ENCODE data around the gene TRIM68.

TRIM68 gene

DNA sequence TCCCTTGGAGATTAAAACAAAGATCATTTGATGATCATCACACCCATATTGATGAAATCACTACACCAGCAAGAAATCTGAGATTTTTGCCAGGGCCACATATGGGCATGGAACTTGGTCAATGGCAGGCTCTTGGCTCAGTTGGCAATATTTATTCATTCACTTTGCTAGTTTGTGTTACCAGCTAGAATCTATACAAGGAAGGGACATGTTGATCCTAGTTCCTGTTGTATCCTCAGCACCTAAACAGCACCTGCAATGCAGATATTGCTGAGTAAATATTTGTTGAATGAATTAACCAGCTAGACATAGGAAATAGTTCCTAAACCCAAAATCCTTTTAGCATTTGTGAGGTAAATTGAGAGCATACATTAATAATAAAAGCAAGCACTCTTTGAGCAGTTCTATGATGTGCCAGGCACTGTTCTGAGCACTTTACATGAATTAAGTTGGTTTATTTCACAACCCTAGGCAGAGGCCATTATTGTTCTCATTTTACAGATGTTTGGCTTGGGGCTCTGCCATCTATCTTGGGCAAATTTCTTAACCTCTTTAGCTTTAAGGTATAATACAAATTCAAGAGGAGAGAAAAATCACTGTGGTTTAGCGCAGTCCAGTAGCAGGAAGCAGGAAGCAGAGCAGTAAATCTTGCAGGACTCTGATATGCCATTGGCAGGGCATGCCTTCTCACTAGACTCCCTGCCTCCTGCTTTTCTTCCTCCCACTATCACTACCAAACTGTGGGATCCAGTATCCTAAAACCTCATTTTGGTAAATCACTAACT lies 1.6 kb downstream of the TRIM68 start:
- DNase-seq (ENCODE audit: low spot score) = no peak

DNA sequence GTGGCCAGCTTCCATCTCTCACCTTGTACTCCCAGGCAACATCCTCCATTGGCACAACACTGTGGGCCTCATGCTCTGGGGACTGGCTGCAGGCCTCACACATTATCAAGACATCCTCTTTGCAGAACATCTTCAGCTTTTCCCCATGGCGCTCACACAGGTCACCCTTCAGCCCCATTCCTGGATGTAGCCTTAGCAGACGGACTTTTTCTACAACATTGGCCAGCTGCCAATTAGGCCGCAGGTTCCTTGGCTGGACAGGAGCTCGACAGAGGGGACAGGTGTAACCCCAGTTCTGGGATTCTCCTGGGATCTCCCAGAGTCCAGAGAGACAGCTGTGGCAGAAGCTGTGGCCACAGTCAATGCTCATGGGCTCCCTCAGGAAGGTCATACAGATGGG lies 3.0 kb downstream of the TRIM68 start:
- DNase-seq (ENCODE audit: low spot score) = no peak

GRCh38 chr11:4593739-4594138 lies 14.3 kb downstream of the TRIM68 start, which contains the start of gene OR52I1:
Gene OR52I1 (plus strand): TSS chr11:4594039. CDS start chr11:4594039, 0 bp downstream.
- no peak for DNase-seq (ENCODE audit: low spot score)

- DNase-seq (ENCODE audit: low spot score) = no peak
Measured at GRCh38 chr11:4589017-4589416, 19.0 kb downstream of the TRIM68 start.

DNA sequence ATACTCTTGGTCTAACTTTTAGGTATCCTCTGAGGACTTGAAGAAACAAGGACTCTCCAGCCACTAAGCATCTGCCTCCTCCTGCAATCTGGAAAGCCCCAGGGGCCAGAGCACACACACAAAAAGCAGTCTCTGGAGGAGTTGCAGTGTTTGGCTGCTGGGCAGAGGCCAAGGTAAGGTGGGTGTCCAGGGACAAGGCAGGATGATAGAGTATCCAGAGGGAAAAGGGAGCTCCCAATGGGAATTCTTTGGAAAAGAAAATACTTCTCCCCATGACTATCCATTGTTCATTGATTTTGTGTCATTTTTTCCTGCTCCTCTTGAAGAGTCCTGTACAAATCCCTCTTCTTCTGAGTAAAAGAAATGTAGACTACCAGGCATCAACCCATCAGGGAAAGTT lies 26.6 kb downstream of the TRIM68 start, which contains the start of gene OR52I2:
OR52I2 (plus strand) TSS at position 301 of the 400 bp plus-strand sequence.
- no peak for DNase-seq (ENCODE audit: low spot score)

DNA sequence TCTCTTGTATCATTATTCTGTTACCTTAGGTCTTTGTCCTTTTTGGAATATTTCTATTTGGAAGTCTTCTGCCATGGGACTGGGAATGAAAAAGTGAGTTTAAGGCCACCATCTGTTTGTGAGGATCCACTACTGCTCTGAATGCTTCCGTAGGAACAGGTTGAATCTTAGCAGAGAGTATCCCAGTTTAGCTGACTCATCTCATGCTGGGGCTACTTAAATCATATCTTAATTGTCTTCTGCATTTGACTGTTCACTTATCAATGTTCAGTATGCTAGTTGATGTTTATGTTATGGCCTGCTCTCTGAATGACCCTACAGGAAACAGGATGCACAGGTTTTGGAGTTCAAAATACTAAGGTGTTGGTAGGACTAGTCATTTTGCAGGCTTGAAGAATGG lies 27.9 kb downstream of the TRIM68 start:
- DNase-seq (ENCODE audit: low spot score) = no peak

DNA sequence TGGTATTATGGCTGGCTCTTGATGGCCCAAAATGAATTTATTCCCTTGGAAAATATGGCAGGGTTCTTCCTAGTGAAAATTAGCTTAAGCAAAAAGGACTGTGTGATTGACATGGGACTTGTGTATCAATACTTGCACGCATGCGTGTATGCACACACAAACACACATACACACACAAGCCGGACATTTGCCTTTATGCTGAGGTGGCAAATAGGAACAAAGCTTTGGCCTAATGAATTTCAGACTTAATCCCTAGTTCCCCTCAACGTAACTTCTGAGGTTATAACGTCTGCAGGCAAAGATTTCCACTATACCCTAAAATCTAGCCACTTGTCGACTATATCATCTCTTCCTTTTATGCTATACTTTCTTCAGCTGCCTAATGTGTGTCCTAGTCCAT lies 29.4 kb downstream of the TRIM68 start:
- no peak for DNase-seq (ENCODE audit: low spot score)

DNA sequence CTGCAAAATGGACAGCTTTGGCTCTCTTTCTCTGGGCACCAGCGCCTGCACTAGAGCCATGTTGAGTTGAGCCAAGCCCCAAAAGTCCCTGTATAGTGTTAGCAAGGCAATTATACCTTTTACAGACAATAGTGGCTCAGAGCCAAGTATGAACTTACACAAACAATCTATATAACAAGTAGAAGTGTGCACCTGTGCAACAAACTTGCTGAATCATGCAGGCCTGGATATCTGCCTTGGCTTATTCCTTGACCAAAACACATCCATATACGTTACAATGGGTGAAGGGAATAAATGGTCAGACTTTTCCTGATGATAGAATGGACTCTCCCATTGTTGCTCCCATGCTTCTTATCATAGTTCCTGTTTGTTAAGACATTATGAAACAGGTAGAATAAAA lies 30.3 kb downstream of the TRIM68 start:
- DNase-seq (ENCODE audit: low spot score) = no peak

- DNase-seq (ENCODE audit: low spot score) = no peak
Measured at GRCh38 chr11:4576880-4577279, 31.2 kb downstream of the TRIM68 start.

- no peak for DNase-seq (ENCODE audit: low spot score)
Measured at GRCh38 chr11:4569075-4569474, 39.0 kb downstream of the TRIM68 start.

- no peak for DNase-seq (ENCODE audit: low spot score)
Measured at GRCh38 chr11:4565371-4565770, 42.7 kb downstream of the TRIM68 start.

- no peak for DNase-seq (ENCODE audit: low spot score)
Measured at GRCh38 chr11:4560467-4560866, 47.6 kb downstream of the TRIM68 start.

- DNase-seq (ENCODE audit: low spot score) = no peak
Measured at GRCh38 chr11:4559527-4560440, 48.2 kb downstream of the TRIM68 start.

- DNase-seq (ENCODE audit: low spot score) = no peak
Measured at GRCh38 chr11:4551346-4551979, 56.6 kb downstream of the TRIM68 start.
